Activated T-cell treated with anti-CD3 and anti-CD28 coated beads, Interleukin-2, amount 50 U/mL, for 72 hours (primary cell): ENCODE results near the gene EXOC3L1. TPM values are rescaled to one million over a fixed set of nuclear protein-coding genes. Genes with fewer than 3 reads are reported as not detected.

Source experiments
- ATAC-seq, 2 donors: fragments of 150-1000 bp; cut with Tn5 transposase; replicated peaks in 1 of 2; 2 replicates each; pipeline ENCODE4 v1.10.0; 2021; ENCODE audit warnings: moderate library complexity in 2 of 2, mild to moderate bottlenecking in 1 of 2
- DNase-seq, 2 donors: peaks; one replicate each; pipeline ENCODE4 v3.0.0; 2021 to 2022; ENCODE audit warnings: mixed read lengths in 1 of 2
- H3K27ac Mint-ChIP-seq: one replicate; pipeline ENCODE4 v1.8.0; 2022; ENCODE audit warnings: mild to moderate bottlenecking, moderate library complexity, mixed read lengths
- H3K27me3 Mint-ChIP-seq: one replicate; pipeline ENCODE4 v1.8.0; 2022; ENCODE audit warnings: low read depth, mixed read lengths
- H3K36me3 Mint-ChIP-seq, 2 donors: one replicate each; pipeline ENCODE4 v1.8.0; 2022; ENCODE audit warnings: mixed read lengths in 2 of 2, mild to moderate bottlenecking in 1 of 2; ENCODE audit not compliant: insufficient read depth in 2 of 2
- H3K4me1 Mint-ChIP-seq: one replicate; pipeline ENCODE4 v1.8.0; 2022; ENCODE audit warnings: low read depth, mixed read lengths
- H3K4me3 Mint-ChIP-seq, 2 donors: one replicate each; pipeline ENCODE4 v1.8.0; 2022; ENCODE audit warnings: mild to moderate bottlenecking in 2 of 2, mixed read lengths in 2 of 2, moderate library complexity in 2 of 2
- H3K9me3 Mint-ChIP-seq, 2 donors: one replicate each; pipeline ENCODE4 v1.8.0; 2022; ENCODE audit warnings: mixed read lengths in 2 of 2
- total RNA-seq, 2 donors: library from RNA; stranded (reverse); gene quantifications; one replicate each; pipeline ENCODE4 v1.2.3, GENCODE V29; 2022

The EXOC3L1 gene
- total RNA-seq, 2 donors from 2014 or later = not detected

DNA sequence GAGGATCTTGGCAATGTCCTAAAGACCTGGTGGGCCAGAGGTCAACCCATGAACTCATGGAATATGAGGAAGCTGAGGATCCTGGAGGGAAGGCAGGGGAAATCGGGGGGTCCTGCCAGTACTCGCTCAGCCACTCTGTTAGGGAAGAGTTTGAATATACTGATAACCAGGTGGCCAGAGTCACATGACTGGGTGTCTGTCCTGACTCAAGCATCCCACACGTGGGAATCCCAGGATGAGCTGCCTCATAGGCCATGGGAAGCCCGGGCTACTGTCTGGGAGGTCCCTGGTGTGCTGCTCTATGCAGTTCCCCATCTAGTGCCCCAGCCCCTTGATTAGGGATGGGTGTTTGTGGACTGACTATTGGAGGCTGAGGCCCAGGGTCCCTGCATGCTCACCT lies 1.6 kb downstream of the EXOC3L1 start:
- no peak overlapping the region for H3K4me3 Mint-ChIP-seq

DNA sequence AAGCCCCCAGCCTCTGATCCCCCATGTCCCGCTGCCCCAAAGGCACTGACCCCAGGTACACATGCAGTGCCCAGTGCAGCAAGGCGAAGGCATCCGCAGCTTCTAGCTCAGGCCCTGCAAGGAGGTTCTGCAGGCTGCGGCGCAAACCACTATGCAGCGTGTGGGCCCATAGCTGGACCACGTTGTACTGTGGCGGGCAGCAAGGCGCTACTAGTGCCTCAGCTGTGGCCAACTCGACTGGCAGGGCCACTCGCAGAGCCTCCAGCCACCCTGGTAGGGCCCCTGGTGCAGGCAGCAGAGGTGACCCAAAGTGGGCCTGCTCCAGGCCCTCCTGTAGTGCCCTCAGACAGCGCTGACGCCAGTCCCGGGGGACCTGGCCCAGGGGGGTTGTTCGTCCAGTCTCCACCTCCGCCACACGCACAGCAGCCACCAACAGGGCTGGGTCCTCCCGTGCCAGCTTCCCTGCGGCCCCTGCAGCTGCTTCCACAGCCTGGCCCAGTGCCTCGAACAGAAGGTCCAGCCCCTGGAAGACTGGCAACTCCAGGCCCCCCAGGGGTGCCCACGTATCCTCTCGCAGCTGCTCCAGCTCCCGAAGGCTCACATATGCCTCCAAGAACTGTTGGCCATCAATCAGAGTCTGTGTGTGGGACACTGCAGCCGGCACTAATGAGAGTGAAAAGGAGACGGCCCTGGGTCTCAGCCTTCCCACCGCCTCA lies 2.6 kb downstream of the EXOC3L1 start:
- Mint-ChIP-seq H3K4me1 (peaks cover 25% of the 10 kb centered on the region), H3K4me3 (no peak overlapping the region), H3K27me3 (peaks cover 12% of the 10 kb centered on the region), H3K27ac (no peak overlapping the region), H3K36me3 (peaks cover 0 to 2% of the 10 kb centered on the region in 2 donors), H3K9me3 (no peaks in the 10 kb centered on the region)
- ATAC-seq = no peak
- no peak for DNase-seq

More for the DNA sequence above, 1.6 kb downstream of the EXOC3L1 start:
- H3K9me3 Mint-ChIP-seq = no peaks in the 10 kb centered on the region
- DNase-seq = no peak
- peaks cover 35% of the 10 kb centered on the region for H3K4me1 Mint-ChIP-seq
- H3K27ac Mint-ChIP-seq = no peak overlapping the region
- peaks cover 0 to 3% of the 10 kb centered on the region in 2 donors for H3K36me3 Mint-ChIP-seq
- H3K27me3 Mint-ChIP-seq = peaks cover 12% of the 10 kb centered on the region
- ATAC-seq = no peak

DNA sequence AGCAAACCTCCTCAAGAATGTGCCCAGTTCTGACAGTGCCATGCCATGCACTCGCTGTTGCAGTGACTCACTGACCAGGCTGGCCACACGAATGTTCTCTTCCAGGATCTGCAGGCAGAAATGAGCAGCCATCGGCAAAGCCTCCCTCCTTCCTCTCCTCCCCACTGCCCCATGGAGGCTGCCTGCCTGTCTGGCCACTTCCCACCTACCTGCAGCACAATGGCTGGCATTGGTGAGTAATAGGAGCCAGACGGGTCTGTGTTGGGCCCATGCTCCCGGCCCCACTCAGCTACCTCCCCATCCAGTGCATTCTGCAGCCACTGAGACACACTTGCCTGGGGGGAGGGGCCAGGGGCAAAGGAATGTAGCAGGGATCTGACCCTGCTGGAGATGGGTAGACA lies 3.4 kb downstream of the EXOC3L1 start:
- no peak overlapping the region for H3K27ac Mint-ChIP-seq
- DNase-seq = no peak

DNA sequence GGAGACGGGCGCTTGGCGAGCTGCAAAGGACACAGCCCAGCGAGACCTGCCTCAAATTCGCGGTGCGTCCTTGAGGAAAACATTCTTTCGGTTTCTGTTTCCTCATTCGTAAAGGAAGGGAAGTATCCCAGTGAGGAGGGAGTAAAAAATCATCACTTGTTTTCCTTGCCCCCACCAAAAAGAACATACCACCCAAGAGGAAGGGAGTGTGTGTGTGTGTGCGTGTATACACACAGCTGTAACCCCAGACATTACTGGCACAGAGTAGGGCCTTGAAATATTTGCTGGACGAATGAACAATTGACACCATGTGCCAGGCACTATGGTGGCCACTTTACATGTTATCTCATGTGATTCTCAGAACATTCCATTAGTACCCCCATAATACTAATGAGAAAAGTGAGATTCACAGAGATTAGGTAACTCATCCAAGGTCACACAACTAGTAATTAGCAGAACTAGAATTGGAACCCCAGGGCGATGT lies 4.2 kb downstream of the EXOC3L1 start:
- no peak overlapping the region for H3K27ac Mint-ChIP-seq
- ATAC-seq (no peak), DNase-seq (no peak)
- H3K27me3 Mint-ChIP-seq = peaks cover 12% of the 10 kb centered on the region
- no peaks in the 10 kb centered on the region for H3K9me3 Mint-ChIP-seq
- H3K4me1 Mint-ChIP-seq = peaks cover 14% of the 10 kb centered on the region
- H3K4me3 Mint-ChIP-seq = peak overlapping the region in 1 of 2 donors; percentile 94
- H3K36me3 Mint-ChIP-seq = peaks cover 0 to 2% of the 10 kb centered on the region in 2 donors

More for the DNA sequence above, 3.4 kb downstream of the EXOC3L1 start:
- Mint-ChIP-seq H3K4me3 (no peak overlapping the region), H3K9me3 (no peaks in the 10 kb centered on the region), H3K4me1 (peaks cover 21% of the 10 kb centered on the region), H3K27me3 (peaks cover 12% of the 10 kb centered on the region), H3K36me3 (peaks cover 0 to 2% of the 10 kb centered on the region in 2 donors)
- no peak for ATAC-seq

DNA sequence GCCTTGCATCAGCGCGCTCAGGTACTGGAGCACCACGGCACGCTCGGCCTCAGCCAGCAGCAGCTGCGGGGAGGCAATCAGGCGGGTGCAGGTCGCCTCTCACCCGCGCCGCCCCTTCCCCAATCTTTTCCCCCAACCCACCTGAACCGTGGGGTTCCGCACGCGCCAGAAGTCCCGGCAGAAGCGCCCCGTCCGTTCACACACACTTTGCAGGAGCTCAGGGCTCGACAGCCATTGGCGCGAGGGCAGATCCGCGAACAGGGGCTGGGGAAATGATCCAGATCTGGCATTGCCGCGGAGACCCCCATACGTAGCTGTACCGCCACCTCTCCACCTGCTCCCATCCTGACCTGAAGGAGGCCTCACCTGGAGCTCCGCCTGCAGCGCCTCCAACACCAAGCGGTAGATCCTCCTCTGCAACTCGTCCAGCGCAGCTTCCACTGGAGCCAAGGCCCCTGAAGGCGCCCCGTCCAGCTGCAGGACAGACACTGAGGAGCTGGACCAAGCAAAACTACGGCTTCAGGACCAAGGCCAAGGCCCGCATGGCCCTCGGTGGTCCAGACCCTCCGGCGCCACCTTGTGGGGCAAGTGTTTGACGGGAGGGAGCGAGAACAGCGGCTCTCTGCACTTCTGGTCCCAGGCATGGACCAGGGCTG lies 4.8 kb downstream of the EXOC3L1 start:
- Mint-ChIP-seq H3K27ac (peak overlapping the region; percentile 58), H3K9me3 (no peaks in the 10 kb centered on the region), H3K4me3 (peak overlapping the region in 1 of 2 donors; percentile 94), H3K27me3 (peaks cover 12% of the 10 kb centered on the region), H3K36me3 (peaks cover 0 to 2% of the 10 kb centered on the region in 2 donors), H3K4me1 (peaks cover 14% of the 10 kb centered on the region)
- peak; percentile 90 to 92 for DNase-seq
- peak; percentile 28 to 34 for ATAC-seq

DNA sequence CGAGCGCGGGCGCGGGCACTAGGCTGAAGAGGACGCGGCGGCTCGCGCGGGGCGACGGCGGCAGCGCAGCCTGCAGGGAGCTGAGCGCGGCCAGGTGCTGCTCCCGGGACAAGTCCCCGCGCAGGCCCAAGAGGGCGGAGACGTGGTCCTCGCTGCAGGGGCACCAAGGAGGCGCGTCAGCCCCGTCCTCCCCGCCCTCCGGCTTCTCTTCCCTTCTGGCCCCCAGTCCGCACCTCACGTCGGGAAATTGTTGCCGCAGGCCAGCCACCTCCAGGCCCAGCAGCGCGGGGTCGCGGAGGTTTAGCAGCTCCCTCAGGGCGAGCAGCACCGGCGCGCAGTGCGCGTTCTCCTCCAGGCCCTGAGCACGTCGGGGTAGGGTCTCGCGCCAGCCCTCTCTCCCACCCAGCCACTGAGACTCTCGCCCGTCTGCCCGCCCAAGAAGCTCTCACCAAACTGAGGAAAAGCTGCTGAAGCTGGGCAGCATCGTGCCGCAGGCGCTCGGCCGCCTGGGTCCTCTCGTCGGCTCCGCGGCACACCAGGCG lies 5.4 kb downstream of the EXOC3L1 start:
- peak; percentile 2 to 14 for ATAC-seq
- no peaks in the 10 kb centered on the region for H3K9me3 Mint-ChIP-seq
- H3K4me3 Mint-ChIP-seq = no peak overlapping the region
- peaks cover 14% of the 10 kb centered on the region for H3K4me1 Mint-ChIP-seq
- DNase-seq = peak; percentile 41 to 55
- H3K27me3 Mint-ChIP-seq = peaks cover 12% of the 10 kb centered on the region
- peaks cover 0 to 2% of the 10 kb centered on the region in 2 donors for H3K36me3 Mint-ChIP-seq
- no peak overlapping the region for H3K27ac Mint-ChIP-seq

DNA sequence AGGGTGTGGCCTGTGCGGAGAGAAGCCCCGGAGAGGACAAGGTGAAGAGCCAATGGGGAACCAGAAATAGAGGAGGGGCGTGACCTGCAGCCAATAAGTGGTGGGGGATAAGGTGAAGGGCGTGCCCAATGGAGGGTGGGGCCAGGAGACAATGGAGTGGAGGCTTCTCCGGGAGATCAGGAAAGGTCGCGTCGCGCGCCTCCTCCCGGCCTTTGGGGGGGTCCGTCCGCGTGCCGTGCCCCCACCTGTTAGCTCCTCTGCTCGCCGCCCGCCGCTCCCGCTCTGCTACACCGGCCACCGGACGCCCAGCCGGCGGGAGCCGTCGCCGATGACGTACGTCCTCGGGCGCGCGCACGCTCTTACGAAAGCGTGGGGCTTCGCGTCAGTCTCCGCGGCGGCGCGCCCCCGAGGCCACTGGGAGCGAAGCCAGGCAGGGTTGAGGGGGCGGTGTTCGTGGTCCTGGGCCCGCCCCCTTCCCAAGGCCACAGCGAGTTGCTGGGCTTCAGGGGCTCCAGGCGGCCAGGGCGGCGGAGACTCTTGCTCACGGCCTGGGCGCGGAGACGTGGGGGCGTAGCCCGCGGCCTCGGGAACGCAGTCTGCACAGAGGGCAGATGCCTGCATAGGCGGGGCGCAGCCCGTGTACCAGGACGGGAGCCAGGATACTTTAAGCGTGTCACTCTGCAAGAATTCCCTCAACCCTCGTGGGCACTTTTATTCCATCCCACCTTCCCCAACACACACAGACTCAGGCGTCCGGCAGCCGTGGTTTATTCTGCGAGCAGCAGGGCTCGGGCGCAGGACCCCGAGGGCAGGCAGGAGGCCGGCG lies 6.1 kb downstream of the EXOC3L1 start, which contains the start of gene MATCAP1:
Gene MATCAP1 (minus strand): TSS at position 337 of the 826 bp plus-strand sequence. CDS start 3,353 bp downstream, outside the sequence.
- peaks cover 0 to 2% of the 10 kb centered on the region in 2 donors for H3K36me3 Mint-ChIP-seq
- H3K9me3 Mint-ChIP-seq = no peaks in the 10 kb centered on the region
- no peak within 1 kb of the TSS for H3K4me3 Mint-ChIP-seq

DNA sequence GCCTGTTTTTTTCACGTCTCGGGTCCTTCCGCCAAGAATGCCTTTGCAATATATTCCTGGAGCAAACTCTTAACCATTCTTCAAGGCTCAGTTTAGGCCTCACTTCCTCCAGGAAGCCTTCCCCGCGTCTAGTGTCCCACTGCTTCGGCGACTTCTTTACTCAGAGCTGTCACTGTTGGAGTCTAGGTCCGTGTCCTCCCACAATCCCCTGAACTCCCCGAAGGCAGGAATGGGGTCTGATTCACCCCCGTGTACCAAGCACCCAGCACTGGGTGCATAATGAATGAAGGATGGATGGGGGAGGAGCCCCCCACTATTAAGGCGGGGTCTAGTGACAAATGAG lies 6.7 kb downstream of the EXOC3L1 start:
- peaks cover 19% of the 10 kb centered on the region for H3K4me1 Mint-ChIP-seq
- no peak for ATAC-seq
- no peak overlapping the region for H3K4me3 Mint-ChIP-seq
- H3K36me3 Mint-ChIP-seq = peaks cover 0 to 2% of the 10 kb centered on the region in 2 donors
- no peak for DNase-seq
- no peaks in the 10 kb centered on the region for H3K9me3 Mint-ChIP-seq
- H3K27me3 Mint-ChIP-seq = peaks cover 21% of the 10 kb centered on the region
- no peak overlapping the region for H3K27ac Mint-ChIP-seq

More for the DNA sequence above, 6.1 kb downstream of the EXOC3L1 start, which contains the start of gene MATCAP1:
- Mint-ChIP-seq H3K4me1 (peaks cover 16% of the 10 kb centered on the region), H3K27ac (no peak within 1 kb of the TSS), H3K27me3 (peaks cover 18% of the 10 kb centered on the region)
- peak; percentile 93 to 97 for DNase-seq
- ATAC-seq = peak; percentile 95 to 96

DNA sequence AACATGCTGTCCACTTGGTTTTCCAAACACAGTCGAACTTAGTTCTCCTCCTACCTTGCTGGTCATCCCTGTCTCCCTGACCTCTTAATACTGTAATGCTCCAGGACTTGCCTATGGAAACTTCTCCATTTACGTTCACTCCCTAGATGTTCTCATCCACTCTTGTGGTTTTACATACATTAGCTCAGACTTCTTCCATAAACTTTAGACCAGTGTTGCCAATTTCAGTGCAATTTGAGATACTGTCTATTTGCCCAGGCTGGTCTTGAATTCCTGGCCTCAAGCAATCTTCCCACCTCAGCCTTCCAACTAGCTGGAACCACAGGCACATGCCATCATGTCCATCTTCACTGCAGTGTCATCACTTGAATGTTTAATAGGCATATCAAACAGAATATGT lies 7.6 kb downstream of the EXOC3L1 start:
- DNase-seq (no peak), ATAC-seq (no peak)
- Mint-ChIP-seq H3K4me3 (no peak overlapping the region), H3K27me3 (peaks cover 28% of the 10 kb centered on the region), H3K36me3 (peaks cover 0 to 2% of the 10 kb centered on the region in 2 donors), H3K9me3 (no peaks in the 10 kb centered on the region), H3K27ac (no peak overlapping the region), H3K4me1 (peaks cover 27% of the 10 kb centered on the region)

DNA sequence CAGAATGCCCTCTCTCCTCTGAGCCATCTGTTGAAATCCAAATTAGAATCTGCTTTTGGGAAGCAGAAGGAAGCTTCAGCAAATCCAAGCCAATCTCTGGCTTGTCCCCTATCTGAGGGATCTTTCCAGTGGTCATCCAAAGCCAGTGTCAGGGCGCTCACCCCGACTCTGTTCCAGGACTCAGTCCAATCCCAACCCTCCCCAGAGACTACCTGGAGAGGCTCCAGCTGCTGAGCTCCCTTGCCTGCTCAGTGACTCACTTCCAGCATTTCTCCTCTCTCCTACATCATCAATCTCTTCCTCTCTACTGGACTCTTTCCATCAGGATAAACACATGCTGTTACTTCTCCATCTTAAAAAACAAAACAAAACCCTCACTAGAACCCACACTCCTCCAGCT lies 8.6 kb downstream of the EXOC3L1 start:
- Mint-ChIP-seq H3K4me3 (no peak overlapping the region), H3K27me3 (peaks cover 36% of the 10 kb centered on the region)

DNA sequence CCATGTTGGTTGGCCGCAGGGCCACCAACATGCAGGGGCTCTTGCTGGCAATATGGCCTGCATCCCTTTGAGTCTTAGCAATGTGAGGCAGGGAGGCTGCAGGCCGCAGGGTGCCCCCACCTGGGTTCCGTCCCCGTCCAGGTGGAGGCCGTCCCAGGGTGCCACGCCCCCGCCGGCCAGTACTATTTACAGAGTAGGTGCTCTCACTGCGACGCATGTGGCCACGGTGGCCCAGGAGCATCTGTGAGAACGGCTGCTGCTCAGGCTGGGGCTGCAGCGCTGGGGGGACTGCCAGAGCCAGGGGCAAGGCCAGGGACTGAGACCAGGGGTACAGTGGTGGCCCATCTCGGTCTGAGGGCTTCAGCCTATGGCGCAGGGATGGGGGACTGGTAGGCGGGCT lies 9.8 kb downstream of the EXOC3L1 start:
- H3K4me1 Mint-ChIP-seq = peaks cover 21% of the 10 kb centered on the region
- peaks cover 0 to under 1% of the 10 kb centered on the region in 2 donors for H3K36me3 Mint-ChIP-seq
- no peak for ATAC-seq
- no peaks in the 10 kb centered on the region for H3K9me3 Mint-ChIP-seq
- H3K4me3 Mint-ChIP-seq = no peak overlapping the region
- no peak overlapping the region for H3K27ac Mint-ChIP-seq
- DNase-seq = no peak
- peaks cover 40% of the 10 kb centered on the region for H3K27me3 Mint-ChIP-seq

More for the DNA sequence above, 8.6 kb downstream of the EXOC3L1 start:
- peaks cover 28% of the 10 kb centered on the region for H3K4me1 Mint-ChIP-seq
- H3K27ac Mint-ChIP-seq = no peak overlapping the region
- peaks cover 0 to 2% of the 10 kb centered on the region in 2 donors for H3K36me3 Mint-ChIP-seq
- DNase-seq = no peak
- no peaks in the 10 kb centered on the region for H3K9me3 Mint-ChIP-seq
- no peak for ATAC-seq

DNA sequence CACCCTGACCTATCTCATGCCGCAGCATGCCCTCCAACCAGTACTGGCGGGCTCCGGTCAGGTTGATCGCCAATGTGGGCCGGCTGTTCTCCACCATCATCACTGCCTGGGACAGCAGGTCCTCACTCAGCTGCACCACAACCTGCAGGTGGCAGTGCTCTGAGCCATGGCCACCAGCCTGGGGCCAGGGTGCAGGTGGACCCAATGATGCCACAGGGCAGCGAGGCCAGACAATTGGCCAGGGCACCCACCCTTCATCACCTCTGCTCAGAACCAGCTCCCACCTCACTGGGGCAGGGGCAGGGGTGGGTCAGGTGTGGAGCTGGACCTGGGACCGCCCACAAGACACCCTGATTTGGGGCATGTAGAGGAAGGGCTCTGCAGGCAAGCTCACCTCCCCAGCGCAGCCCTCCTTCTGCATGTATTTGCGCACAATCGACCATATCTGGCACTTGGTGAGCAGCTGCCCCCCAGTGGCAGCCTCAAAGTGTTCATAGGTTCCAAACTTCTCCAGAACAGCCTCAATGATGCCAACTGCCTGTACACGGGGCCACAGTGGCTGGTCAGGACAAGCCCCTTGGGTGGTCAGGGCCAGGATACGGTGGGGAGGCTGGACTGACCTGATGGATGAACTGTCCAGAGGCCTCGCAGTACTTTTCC lies 10.4 kb downstream of the EXOC3L1 start:
- ATAC-seq = no peak
- Mint-ChIP-seq H3K36me3 (no peaks in the 10 kb centered on the region), H3K27ac (no peak overlapping the region), H3K4me1 (peaks cover 15% of the 10 kb centered on the region), H3K4me3 (peak overlapping the region in 1 of 2 donors; percentile 21), H3K27me3 (peaks cover 37% of the 10 kb centered on the region), H3K9me3 (no peaks in the 10 kb centered on the region)
- no peak for DNase-seq
